Neural progenitor cell (in vitro differentiated cells): ENCODE measurements around the gene ZNF219. TPM values are rescaled to one million over a fixed set of nuclear protein-coding genes. Genes with fewer than 3 reads are reported as not detected.

Experiments used
- DNase-seq: peaks from one replicate; pipeline ENCODE4 v3.0.0-alpha.2; 2016; ENCODE audit warnings: low spot score
- H2AFZ ChIP-seq: fragments of 200-600 bp; sonication (generic); replicated peaks from 2 replicates; pipeline ENCODE4 v1.6.1; 2016; ENCODE audit warnings: antibody characterized with exemption
- H3F3A ChIP-seq: fragments of 200-600 bp; sonication (generic); 2 replicates; pipeline ENCODE4 v1.6.1; 2016; ENCODE audit warnings: antibody characterized with exemption, low read depth
- H3K27ac ChIP-seq: fragments of 200-600 bp; sonication (generic); 2 replicates; pipeline ENCODE4 v1.5.1; 2016; ENCODE audit warnings: mild to moderate bottlenecking
- H3K27me3 ChIP-seq: fragments of 200-600 bp; sonication (generic); 2 replicates; pipeline ENCODE4 v1.6.1; 2016; ENCODE audit warnings: mild to moderate bottlenecking, moderate library complexity
- H3K36me3 ChIP-seq: fragments of 200-600 bp; sonication (generic); 2 replicates; pipeline ENCODE4 v1.5.1; 2016
- H3K4me1 ChIP-seq: fragments of 200-600 bp; sonication (generic); 2 replicates; pipeline ENCODE4 v1.6.1; 2016; ENCODE audit warnings: mixed run types
- H3K4me2 ChIP-seq: fragments of 200-600 bp; sonication (generic); 2 replicates; pipeline ENCODE4 v1.6.1; 2016
- H3K4me3 ChIP-seq: fragments of 200-600 bp; sonication (generic); 2 replicates; pipeline ENCODE4 v1.5.1; 2016
- H3K79me2 ChIP-seq: fragments of 200-600 bp; sonication (generic); 2 replicates; pipeline ENCODE4 v1.6.1; 2016; ENCODE audit warnings: low read depth
- H3K9ac ChIP-seq: fragments of 200-600 bp; sonication (generic); 2 replicates; pipeline ENCODE4 v1.6.1; 2016
- H3K9me3 ChIP-seq: fragments of 200-600 bp; sonication (generic); 2 replicates; pipeline ENCODE4 v1.5.1; 2016; ENCODE audit warnings: low read depth
- H4K20me1 ChIP-seq: fragments of 200-600 bp; sonication (generic); 2 replicates; pipeline ENCODE4 v1.6.1; 2016; ENCODE audit warnings: low read depth
- H3K27ac Mint-ChIP-seq: 3 replicates; pipeline ENCODE4 v1.8.0; 2021; ENCODE audit warnings: mixed read lengths
- H3K27me3 Mint-ChIP-seq: 2 replicates; pipeline ENCODE4 v1.8.0; 2022; ENCODE audit warnings: low read depth, mild to moderate bottlenecking, inconsistent platforms, moderate library complexity, mixed read lengths; ENCODE audit not compliant: insufficient read depth
- H3K36me3 Mint-ChIP-seq: 3 replicates; pipeline ENCODE4 v1.8.0; 2021; ENCODE audit warnings: mixed read lengths
- H3K4me1 Mint-ChIP-seq: 3 replicates; pipeline ENCODE4 v1.8.0; 2021; ENCODE audit warnings: mixed read lengths
- H3K4me3 Mint-ChIP-seq: 3 replicates; pipeline ENCODE4 v1.8.0; 2021; ENCODE audit warnings: mild to moderate bottlenecking, moderate library complexity, mixed read lengths
- H3K9me3 Mint-ChIP-seq: 3 replicates; pipeline ENCODE4 v1.8.0; 2020; ENCODE audit warnings: mixed read lengths
- EZH2 ChIP-seq: fragments of 200-600 bp; sonication (generic); IDR thresholded peaks from 2 replicates; pipeline ENCODE4 v1.6.1; 2017; ENCODE audit warnings: antibody characterized with exemption, mild to moderate bottlenecking, moderate library complexity
- EZH2phosphoT487 ChIP-seq: fragments of 200-600 bp; sonication (generic); IDR thresholded peaks from 2 replicates; pipeline ENCODE4 v1.6.1; 2017; ENCODE audit warnings: antibody characterized with exemption
- total RNA-seq: library from RNA; depleted of rRNA; stranded (reverse); fragments of >200 nt; gene quantifications from 2 replicates; pipeline ENCODE4 v1.2.3, GENCODE V29; 2015; ENCODE audit warnings: low replicate concordance
- TF ChIP-seq, protein P1 (sequence below): fragments of 200-600 bp; sonication (generic); IDR thresholded peaks from 2 replicates; pipeline ENCODE4 v1.5.1; 2017; ENCODE audit warnings: antibody characterized with exemption, mild to moderate bottlenecking

Gene ZNF219
- total RNA-seq, 1 donor from 2014 or later: 46.2 TPM

- Histone ChIP-seq H3K9me3 (no peaks in the 10 kb centered on the region), H3K4me3 (no peak overlapping the region), H3K9ac (no peak overlapping the region), H3K27ac (no peak overlapping the region), H3K27me3 (no peaks in the 10 kb centered on the region), H3F3A (no peaks in the 10 kb centered on the region), H3K4me1 (peaks cover 4% of the 10 kb centered on the region), H4K20me1 (no peaks in the 10 kb centered on the region), H3K36me3 (no peaks in the 10 kb centered on the region), H3K79me2 (no peaks in the 10 kb centered on the region), H2AFZ (no peak overlapping the region), H3K4me2 (no peak overlapping the region)
- H3K36me3 Mint-ChIP-seq: no peaks in the 10 kb centered on the region
- peaks cover 5% of the 10 kb centered on the region for H3K27me3 Mint-ChIP-seq
- no peak for DNase-seq
- TF ChIP-seq EZH2 (no peak), EZH2phosphoT487 (no peak)
- TF ChIP-seq, protein P1, sequence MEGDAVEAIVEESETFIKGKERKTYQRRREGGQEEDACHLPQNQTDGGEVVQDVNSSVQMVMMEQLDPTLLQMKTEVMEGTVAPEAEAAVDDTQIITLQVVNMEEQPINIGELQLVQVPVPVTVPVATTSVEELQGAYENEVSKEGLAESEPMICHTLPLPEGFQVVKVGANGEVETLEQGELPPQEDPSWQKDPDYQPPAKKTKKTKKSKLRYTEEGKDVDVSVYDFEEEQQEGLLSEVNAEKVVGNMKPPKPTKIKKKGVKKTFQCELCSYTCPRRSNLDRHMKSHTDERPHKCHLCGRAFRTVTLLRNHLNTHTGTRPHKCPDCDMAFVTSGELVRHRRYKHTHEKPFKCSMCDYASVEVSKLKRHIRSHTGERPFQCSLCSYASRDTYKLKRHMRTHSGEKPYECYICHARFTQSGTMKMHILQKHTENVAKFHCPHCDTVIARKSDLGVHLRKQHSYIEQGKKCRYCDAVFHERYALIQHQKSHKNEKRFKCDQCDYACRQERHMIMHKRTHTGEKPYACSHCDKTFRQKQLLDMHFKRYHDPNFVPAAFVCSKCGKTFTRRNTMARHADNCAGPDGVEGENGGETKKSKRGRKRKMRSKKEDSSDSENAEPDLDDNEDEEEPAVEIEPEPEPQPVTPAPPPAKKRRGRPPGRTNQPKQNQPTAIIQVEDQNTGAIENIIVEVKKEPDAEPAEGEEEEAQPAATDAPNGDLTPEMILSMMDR: no peak
- H3K9me3 Mint-ChIP-seq: no peaks in the 10 kb centered on the region
- H3K4me3 Mint-ChIP-seq: no peak overlapping the region
- no peak overlapping the region for H3K27ac Mint-ChIP-seq
- peaks cover 24% of the 10 kb centered on the region for H3K4me1 Mint-ChIP-seq
Measured at GRCh38 chr14:21058903-21059302, 39.6 kb downstream of the ZNF219 start.

DNA sequence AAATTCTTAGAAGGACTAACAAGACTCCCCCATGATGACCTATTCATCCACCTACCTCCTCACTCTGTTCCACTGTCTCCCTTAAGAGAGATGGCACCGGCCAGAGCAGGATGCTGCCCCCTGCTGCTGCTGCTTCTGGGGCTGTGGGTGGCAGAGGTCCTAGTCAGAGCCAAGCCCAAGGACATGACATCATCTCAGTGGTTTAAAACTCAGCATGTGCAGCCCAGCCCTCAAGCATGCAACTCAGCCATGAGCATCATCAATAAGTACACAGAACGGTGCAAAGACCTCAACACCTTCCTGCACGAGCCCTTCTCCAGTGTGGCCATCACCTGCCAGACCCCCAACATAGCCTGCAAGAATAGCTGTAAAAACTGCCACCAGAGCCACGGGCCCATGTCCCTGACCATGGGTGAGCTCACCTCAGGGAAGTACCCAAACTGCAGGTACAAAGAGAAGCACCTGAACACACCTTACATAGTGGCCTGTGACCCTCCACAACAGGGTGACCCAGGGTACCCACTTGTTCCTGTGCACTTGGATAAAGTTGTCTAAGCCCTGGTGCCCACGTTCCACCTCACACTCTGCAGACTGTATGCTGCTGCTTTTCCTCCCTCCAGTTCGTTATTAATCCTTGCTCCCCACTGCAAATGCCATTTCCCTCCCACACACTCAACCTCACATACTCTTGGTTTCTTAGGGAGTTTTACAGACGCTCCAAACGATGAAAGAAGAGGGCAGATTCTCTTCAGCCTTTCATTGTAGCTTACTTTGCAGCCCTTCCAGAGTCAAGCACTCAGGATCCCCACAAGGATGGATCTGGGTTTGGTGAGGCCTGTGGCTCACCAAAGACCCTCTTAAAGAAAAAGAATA is 40.4 kb downstream of the ZNF219 start, which contains the start of gene RNASE8:
TSS of gene RNASE8 (plus strand) at position 20 of the 873 bp plus-strand sequence. CDS start at position 91, 71 bp downstream.
- H3K27me3 Mint-ChIP-seq: peaks cover 5% of the 10 kb centered on the region
- no peaks in the 10 kb centered on the region for H3K27me3 ChIP-seq
- no peak within 1 kb of the TSS for H3K27ac ChIP-seq
- H3K4me3 Mint-ChIP-seq: no peak within 1 kb of the TSS
- H3K4me2 ChIP-seq: no peak within 1 kb of the TSS
- no peak within 1 kb of the TSS for H2AFZ ChIP-seq
- TF ChIP-seq, protein P1: no peak
- TF ChIP-seq EZH2: no peak
- TF ChIP-seq EZH2phosphoT487: no peak
- H3K4me1 ChIP-seq: no peaks in the 10 kb centered on the region
- no peaks in the 10 kb centered on the region for H3K9me3 Mint-ChIP-seq
- no peak within 1 kb of the TSS for H3K27ac Mint-ChIP-seq
- H3K9ac ChIP-seq: no peak within 1 kb of the TSS
- H3K79me2 ChIP-seq: no peaks in the 10 kb centered on the region
- DNase-seq: no peak
- H3K4me1 Mint-ChIP-seq: peaks cover 15% of the 10 kb centered on the region
- H3K36me3 ChIP-seq: no peaks in the 10 kb centered on the region
- H3K4me3 ChIP-seq: no peak within 1 kb of the TSS
- no peaks in the 10 kb centered on the region for H3K9me3 ChIP-seq
- no peaks in the 10 kb centered on the region for H3K36me3 Mint-ChIP-seq
- no peaks in the 10 kb centered on the region for H3F3A ChIP-seq
- H4K20me1 ChIP-seq: no peaks in the 10 kb centered on the region

DNA sequence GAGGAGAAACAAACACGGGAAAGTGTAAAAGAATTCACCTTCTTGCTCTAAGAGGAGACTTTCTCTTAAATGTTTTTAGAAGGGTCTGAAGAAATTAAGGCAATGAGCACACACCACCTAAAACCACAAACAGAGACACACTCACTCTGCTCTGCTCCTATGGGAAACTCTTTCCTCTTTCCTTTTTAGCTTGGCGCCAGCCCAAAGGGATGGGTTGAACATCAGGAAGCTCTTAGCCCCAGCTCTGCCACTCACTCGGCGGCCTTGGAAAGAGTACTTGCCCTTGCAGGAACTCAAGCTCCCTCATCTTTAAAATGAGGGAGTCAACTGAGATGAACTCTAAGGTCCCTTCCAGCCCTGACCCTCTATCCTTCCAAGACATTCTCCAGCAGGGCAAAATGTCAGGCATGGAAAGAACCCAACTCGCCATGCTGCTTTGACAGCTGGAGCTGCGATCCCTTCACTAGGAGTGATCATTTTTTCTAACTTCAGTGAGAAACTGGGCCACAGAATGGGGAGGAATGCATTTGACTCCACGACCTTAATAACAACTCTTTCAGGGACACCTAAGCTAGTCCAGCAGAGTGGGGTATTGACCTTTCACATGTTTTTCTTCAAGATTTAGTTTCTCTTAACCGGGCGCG is 41.8 kb downstream of the ZNF219 start:
- no peaks in the 10 kb centered on the region for H3K9me3 Mint-ChIP-seq
- H3K9me3 ChIP-seq: no peaks in the 10 kb centered on the region
- H4K20me1 ChIP-seq: no peaks in the 10 kb centered on the region
- TF ChIP-seq EZH2phosphoT487 (no peak), EZH2 (no peak)
- TF ChIP-seq, protein P1: no peak
- H3F3A ChIP-seq: no peaks in the 10 kb centered on the region
- H2AFZ ChIP-seq: no peak overlapping the region
- no peaks in the 10 kb centered on the region for H3K79me2 ChIP-seq
- no peaks in the 10 kb centered on the region for H3K4me1 ChIP-seq
- no peaks in the 10 kb centered on the region for H3K36me3 ChIP-seq
- no peak for DNase-seq
- H3K27ac Mint-ChIP-seq: no peak overlapping the region
- no peaks in the 10 kb centered on the region for H3K36me3 Mint-ChIP-seq
- peaks cover 2% of the 10 kb centered on the region for H3K27me3 Mint-ChIP-seq
- H3K4me2 ChIP-seq: no peak overlapping the region
- H3K4me3 ChIP-seq: no peak overlapping the region
- no peak overlapping the region for H3K27ac ChIP-seq
- no peak overlapping the region for H3K9ac ChIP-seq
- no peaks in the 10 kb centered on the region for H3K27me3 ChIP-seq
- no peak overlapping the region for H3K4me3 Mint-ChIP-seq
- H3K4me1 Mint-ChIP-seq: peaks cover 13% of the 10 kb centered on the region
